NOMO-1 treated with DMSO at 0.1 percent for 48 hours (cell line): Measurements from ENCODE around the gene MAGEH1.
A peak's percentile ranks its signal among the peaks of the same experiment; 100 is the strongest.

Experiments
- DNase-seq: peaks from one replicate; lab custom pipeline; 2025; ENCODE audit not compliant: unreplicated experiment; lab: John Stamatoyannopoulos, UW

The MAGEH1 gene

GRCh38 chrX:55489314-55490009 lies 37.5 kb downstream of the MAGEH1 start, which contains the start of gene USP51:
USP51 (minus strand) TSS chrX:55489848; CDS start chrX:55488939, 909 bp downstream.
- DNase-seq = peak; percentile 33

GRCh38 chrX:55490121-55490520 lies 38.2 kb downstream of the MAGEH1 start:
- no peak for DNase-seq

DNA sequence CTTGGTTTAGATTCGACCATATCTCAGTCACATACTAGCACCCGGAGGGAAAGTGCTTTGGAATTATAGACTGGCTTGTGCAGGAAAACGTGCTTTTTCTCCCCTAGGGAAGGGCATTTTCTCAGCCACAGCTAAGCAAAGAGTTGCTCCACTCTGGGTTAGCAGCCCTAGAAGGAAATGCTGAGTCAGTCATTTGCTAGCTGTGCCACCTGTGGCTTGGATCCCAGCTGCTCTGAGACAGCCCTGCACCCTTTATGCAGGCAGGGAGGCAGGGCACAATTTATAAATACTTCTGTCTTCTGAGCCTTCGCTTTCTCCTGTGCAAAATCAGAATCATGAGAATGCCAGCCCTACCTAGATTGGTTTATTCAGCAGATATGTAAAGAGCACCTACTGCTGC lies 39.0 kb downstream of the MAGEH1 start:
- no peak for DNase-seq
